Epidermal melanocyte (primary cell): ENCODE data around the gene PSMA1.

ENCODE experiments used
- DNase-seq: peaks from one replicate; pipeline ENCODE4 v3.0.0; 2011; ENCODE audit warnings: low spot score; ENCODE audit not compliant: insufficient read length

The PSMA1 gene

GRCh38 chr11:14529951-14530350 is 9.8 kb upstream of the PSMA1 start:
- no peak for DNase-seq

- no peak for DNase-seq
These were observed 9.1 kb upstream of the PSMA1 start for GRCh38 chr11:14529321-14529720.

- no peak for DNase-seq
These were observed 2.6 kb upstream of the PSMA1 start for GRCh38 chr11:14522801-14523200.

GRCh38 chr11:14522245-14522644 is 2.1 kb upstream of the PSMA1 start:
- no peak for DNase-seq

- DNase-seq: no peak
These were observed 563 bp upstream of the PSMA1 start for GRCh38 chr11:14520747-14521151.

GRCh38 chr11:14519597-14519916 is 629 bp downstream of the PSMA1 start:
- DNase-seq: no peak

GRCh38 chr11:14518820-14519219 is 1.4 kb downstream of the PSMA1 start:
- DNase-seq: no peak

- no peak for DNase-seq
These were observed 6.4 kb downstream of the PSMA1 start for GRCh38 chr11:14513800-14514199.

- no peak for DNase-seq
These were observed 13.7 kb downstream of the PSMA1 start for GRCh38 chr11:14506532-14506931.

GRCh38 chr11:14503023-14503422 is 17.2 kb downstream of the PSMA1 start:
- no peak for DNase-seq

GRCh38 chr11:14502039-14502438 is 18.1 kb downstream of the PSMA1 start:
- DNase-seq: no peak

GRCh38 chr11:14500181-14500651 is 20.0 kb downstream of the PSMA1 start:
- DNase-seq: peak; percentile 43

GRCh38 chr11:14499560-14500180 is 20.5 kb downstream of the PSMA1 start, which contains the start of gene COPB1:
TSS of gene COPB1 (minus strand) at chr11:14499811. CDS start at chr11:14498928, 883 bp downstream.
- peak; percentile 74 for DNase-seq

GRCh38 chr11:14499178-14499559 is 21.0 kb downstream of the PSMA1 start:
- no peak for DNase-seq

GRCh38 chr11:14480716-14481115 is 39.5 kb downstream of the PSMA1 start:
- no peak for DNase-seq

- no peak for DNase-seq
These were observed 49.1 kb downstream of the PSMA1 start for GRCh38 chr11:14471127-14471526.

- no peak for DNase-seq
These were observed 56.6 kb downstream of the PSMA1 start for GRCh38 chr11:14463623-14464022.

GRCh38 chr11:14460147-14460546 is 60.0 kb downstream of the PSMA1 start:
- DNase-seq: no peak

GRCh38 chr11:14458377-14458776 is 61.8 kb downstream of the PSMA1 start:
- no peak for DNase-seq

- DNase-seq: no peak
These were observed 64.3 kb downstream of the PSMA1 start for GRCh38 chr11:14455648-14456430.
